KG1 (cell line): ENCODE measurements around the gene THOC6.
"Not testable (repeated sequence)": the region's sequence is repeated elsewhere in the genome, so short reads cannot be mapped to it uniquely, and the experiment has no call there.

Experiments
- DNase-seq: peaks from one replicate; lab custom pipeline; 2025; lab: John Stamatoyannopoulos, UW

THOC6 gene

GRCh38 chr16:3072148-3072547 lies 48.3 kb downstream of the THOC6 start:
- not testable (repeated sequence) for DNase-seq

DNA sequence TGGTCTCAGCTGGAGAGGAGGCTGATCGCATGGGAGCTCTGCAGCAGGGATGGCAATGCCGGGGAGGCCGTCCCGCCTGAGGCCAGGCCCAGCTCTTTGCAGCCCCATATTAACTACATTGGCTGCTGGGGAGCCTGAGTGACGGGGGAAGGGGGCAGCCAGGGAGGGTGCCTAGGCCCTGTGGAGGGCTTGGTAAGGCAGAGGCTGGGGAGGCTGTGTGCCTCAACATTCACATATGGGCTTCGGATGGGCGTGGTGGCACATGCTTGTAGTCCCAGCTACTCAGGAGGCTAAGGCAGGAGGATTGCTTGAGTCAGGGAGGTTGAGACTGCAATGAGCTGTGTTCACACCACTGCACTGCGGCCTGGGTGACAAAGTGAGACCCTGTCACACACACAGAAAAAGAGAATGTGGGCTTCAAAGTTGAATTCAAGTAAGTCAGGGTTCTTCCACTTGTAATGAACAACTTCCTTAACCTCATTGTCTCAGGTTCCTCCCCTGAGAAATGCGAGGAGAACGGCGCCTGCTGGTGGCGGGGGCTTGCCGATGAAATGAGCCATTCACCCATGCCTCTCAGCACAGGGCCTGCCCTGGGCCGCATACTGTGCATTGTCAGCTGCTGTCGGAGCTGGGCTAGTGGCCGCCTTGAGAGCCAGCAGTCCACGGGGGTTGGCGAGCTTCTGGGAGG lies 48.9 kb downstream of the THOC6 start:
- DNase-seq, result not testable (repeated sequence)

DNA sequence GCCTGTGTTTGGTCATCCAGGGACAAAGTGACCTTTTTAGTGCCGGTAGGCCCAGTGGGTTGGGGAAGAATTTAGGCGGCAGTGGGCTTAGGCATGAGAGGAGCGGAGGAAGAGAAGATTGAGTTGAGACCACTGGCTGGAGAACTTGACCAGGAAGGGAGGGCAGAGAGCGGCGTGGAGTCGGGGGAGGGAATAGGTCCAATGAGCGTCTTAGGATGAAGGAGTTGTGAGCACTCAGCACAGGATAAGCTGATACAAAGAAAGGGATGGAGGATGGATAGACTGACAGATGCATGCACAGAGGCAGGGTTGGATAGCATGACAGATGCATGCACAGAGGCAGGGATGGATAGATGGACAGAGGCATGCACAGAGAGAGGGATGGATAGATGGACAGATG lies 49.6 kb downstream of the THOC6 start:
- no peak for DNase-seq

DNA sequence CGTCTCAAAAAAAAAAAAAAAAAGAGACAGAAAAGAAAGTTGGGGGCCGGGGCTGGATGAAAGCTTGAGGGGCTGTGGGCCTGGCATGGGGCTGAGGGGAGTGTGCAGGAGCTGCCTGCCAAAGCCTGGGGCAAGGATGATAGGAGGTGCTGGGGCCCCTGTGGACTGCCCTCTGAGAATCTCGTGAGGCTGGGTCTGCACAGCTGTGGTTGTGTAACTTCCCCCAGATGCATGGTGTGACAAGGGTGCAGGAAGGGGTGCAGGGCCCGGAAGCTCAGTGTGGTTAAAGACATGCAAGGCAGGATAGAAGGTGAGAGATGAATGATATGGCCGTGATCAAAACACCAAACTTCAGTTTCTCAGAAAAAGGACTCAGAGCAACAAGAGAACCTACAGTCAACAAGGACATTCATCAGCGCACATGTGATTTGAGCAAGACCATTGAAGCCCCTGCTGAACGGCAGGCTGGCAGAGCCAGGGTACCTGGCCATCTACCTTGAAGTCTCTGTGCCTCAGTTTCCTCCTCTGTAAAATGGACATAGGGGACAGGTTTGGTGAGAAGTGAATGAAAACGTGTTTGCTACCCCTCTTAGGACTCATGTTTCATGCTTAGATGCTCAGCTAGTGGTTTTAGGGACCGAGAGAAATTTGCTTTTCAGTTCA lies 51.2 kb downstream of the THOC6 start:
- peak; percentile 68 for DNase-seq

- DNase-seq, result no peak
These were observed 51.7 kb downstream of the THOC6 start for GRCh38 chr16:3075523-3075915.

- not testable (repeated sequence) for DNase-seq
These were observed 52.1 kb downstream of the THOC6 start for GRCh38 chr16:3075946-3076345.

- no peak for DNase-seq
These were observed 52.7 kb downstream of the THOC6 start for GRCh38 chr16:3076577-3076976.
